GM18951 (cell line): Measurements from ENCODE around the gene SEMA5A.

Experiments used
- POLR2A ChIP-seq: IDR thresholded peaks from 4 replicates; pipeline ENCODE4 v1.6.1; 2011; ENCODE audit warnings: mild to moderate bottlenecking; ENCODE audit not compliant: insufficient read length, insufficient read depth; ENCODE audit errors: extremely low read depth
- in situ Hi-C: fragments of 300-500 bp; cut with MboI; formaldehyde crosslinking; loops from one replicate; pipeline ENCODE4 v1.12.0; 2022; ENCODE audit warnings: low sequenced_read_pairs, mixed read lengths, inconsistent platforms; ENCODE audit not compliant: unreplicated experiment

The SEMA5A gene

GRCh38 chr5:9284781-9285307 is 261.0 kb downstream of the SEMA5A start:
- TF ChIP-seq POLR2A: no peak
- in situ Hi-C loops: no loop called here

- no peak for TF ChIP-seq POLR2A
- in situ Hi-C loops: no loop called here
Observed at GRCh38 chr5:9284272-9284671, 261.6 kb downstream of the SEMA5A start.

GRCh38 chr5:9283473-9283872 is 262.4 kb downstream of the SEMA5A start:
- in situ Hi-C loops: no loop called here
- no peak for TF ChIP-seq POLR2A

GRCh38 chr5:9283021-9283420 is 262.9 kb downstream of the SEMA5A start:
- TF ChIP-seq POLR2A: no peak
- in situ Hi-C loops: no loop called here

DNA sequence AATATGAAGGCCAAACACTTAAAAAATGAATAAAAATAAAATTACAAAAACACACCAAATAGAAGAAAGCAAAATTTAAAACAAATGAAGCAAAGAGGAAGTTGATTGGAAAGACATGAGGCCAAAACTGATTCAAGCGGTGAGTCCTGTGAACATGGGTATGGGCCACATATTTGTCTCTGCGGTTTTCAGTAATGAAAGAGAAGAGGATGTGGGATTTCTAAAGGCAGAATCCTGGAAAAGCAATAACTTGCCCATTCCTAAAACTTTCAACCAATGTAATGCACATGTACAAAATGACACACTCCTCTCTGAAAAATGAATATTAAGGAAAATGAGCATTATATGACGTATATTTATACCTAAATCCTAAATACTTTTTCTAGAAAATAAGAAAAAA is 263.7 kb downstream of the SEMA5A start:
- in situ Hi-C loops: no loop called here
- no peak for TF ChIP-seq POLR2A

DNA sequence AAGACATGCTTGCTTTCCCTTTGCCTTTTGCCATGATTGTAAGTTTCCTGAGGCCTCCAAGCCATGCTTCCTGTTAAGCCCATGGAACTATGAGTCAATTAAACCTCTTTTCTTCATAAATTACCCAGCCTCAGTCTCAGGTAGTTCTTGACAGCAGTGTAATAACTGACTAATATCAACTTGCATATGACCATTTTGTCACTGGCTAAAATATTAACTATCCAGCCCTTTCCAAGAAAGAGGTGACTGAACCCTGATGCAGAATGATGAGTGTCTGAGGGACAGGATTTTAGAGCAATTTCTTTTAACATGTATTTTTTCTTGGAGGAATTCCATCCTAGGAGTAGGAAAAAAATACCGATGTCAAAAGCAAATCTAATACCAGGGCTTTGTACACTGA is 266.1 kb downstream of the SEMA5A start:
- no peak for TF ChIP-seq POLR2A
- in situ Hi-C loops: no loop called here

- TF ChIP-seq POLR2A: no peak
- in situ Hi-C loops: no loop called here
Observed at GRCh38 chr5:9278921-9279603, 266.8 kb downstream of the SEMA5A start.

DNA sequence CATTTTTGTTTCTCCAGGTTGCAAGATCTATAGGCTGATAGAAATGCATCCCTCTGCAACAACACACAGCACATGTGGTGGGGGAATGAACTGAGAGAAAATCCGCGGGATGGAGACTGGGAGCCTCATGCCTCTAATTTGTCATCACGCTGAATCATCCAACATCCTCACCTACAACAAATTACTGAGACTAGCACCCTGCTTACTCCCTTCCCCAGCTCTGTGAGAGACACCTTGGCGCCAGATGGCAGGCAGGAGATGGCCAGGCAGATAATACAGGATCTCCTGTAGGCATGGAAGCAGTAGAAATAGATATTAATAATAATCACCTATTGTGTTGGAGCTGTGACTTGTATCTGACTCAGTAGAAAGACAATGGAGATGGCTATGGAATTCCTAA is 276.9 kb downstream of the SEMA5A start:
- TF ChIP-seq POLR2A: no peak
- in situ Hi-C loops: no loop called here

DNA sequence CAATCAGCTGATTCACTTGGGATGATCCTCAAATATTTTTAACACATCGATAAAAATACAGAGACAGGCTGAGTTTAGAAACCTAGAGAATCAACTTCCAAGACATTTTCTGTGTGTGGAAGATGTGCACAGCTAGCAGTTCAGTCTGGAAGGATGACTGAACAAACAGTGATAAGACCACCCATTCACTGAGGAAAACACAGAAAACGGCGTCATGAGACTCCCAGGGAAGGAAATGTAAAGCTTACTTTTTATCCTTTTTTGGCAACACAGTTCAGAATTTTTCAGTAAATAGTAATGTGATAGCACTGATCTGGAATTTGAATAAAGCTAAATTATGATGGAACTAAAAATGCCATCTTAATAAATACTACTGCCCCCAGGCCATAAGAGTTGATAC is 277.6 kb downstream of the SEMA5A start:
- in situ Hi-C loops: no loop called here
- TF ChIP-seq POLR2A: no peak

DNA sequence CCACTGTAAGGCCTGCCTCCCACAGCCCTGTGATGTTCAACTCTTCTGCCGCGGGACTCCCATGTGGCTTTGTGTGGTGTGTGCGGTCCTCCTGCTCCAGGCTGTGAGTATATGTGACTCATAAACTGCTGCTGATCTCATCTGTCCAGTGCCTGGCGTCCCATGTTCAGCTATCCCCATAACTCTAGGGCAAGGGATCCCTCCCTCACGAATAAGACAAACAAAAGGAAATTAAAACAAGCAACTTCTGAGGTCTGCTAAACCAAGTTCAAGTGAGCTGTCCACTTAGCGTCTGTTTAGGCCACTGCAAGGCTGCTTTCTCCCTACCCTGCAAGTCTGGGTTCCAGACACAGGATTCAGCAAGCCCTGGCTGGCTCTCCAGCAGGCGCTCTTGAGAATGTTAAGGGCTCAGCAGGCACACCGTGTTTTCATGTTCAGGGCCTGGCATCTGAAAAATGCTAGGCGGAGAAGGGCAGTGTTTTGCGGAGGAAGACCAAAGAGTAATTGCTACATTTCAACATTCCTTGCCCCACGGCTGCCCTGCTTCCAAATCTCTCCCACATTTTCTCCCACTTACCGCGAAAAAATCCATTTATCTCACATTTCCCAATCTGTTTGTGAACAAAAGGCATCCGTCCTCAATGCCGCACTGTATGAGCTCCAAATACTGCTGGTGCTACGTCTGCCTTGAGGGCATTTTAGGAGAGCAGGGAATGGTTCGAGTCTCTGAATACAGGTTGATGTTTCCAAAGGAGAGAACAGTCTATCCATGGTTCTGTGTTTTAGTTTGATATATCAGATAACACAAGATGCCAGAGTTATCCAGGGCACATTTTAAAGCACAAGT is 280.2 kb downstream of the SEMA5A start:
- in situ Hi-C loops: no loop called here
- no peak for TF ChIP-seq POLR2A

DNA sequence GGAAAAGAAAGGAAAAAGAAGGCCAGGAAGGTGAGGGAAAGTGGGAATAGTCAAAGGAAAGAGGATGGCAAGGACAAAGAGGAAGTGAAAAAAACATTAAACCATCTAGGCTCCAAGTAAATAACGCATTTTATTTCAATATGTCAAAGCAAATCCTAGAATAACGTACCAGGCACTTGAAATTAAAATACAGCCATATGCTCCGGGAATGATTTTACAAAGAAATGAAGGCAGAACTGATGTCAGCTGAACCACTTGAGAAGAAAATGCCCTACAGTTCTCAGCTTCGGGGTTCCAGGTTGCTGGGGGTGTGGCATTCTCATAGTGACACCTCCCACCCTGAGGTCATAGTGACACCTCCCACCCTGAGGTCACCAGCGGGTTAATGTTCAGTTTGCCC is 281.6 kb downstream of the SEMA5A start:
- no peak for TF ChIP-seq POLR2A
- in situ Hi-C loops: no loop called here

- no peak for TF ChIP-seq POLR2A
- in situ Hi-C loops: no loop called here
Observed at GRCh38 chr5:9263656-9264055, 282.2 kb downstream of the SEMA5A start.

DNA sequence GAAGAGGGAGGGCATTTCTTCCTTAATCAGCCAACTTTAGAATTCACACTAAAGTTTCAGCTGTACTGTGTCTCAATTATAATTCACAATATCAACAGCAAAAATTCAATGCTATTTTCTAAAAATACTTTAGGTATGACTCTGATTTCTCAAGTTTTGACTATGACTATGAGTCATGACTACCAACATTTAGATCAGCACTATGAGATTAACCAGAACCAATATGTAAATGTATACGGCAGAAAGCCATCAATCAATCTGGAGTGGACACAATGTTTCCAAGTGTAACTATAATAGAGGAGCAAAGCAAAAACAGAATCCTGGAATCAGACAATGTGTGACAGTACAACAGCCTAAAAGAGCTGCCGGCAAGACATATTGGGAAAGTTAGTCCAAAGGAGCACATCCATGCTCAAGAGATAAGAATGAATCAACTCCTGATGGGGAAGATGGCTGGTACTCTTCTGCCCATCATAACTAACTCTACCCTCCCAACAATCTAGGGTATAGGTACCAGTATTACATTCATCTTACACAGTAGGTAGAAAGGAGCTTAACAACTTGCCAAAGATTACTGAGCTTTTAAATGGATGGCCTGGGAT is 294.4 kb downstream of the SEMA5A start:
- in situ Hi-C loops: no loop called here
- no peak for TF ChIP-seq POLR2A

DNA sequence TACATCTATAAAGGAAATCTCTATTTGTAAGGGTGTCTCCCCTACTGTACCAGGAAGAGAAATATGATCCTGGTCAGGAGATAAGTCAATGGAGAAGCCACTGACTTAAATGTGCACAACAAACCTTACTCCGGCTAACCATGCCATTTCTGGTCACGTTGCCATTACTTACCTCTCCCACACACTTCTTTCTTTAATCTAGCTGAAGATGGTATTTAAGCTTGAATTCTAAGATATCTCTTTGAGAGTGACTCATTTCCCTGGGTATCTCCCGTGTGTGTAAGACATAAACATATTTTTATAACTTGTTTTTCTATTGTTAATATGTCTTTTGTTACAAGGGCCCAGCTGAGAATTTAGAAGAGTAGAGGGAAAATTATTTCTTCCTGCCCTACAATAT is 296.6 kb downstream of the SEMA5A start:
- in situ Hi-C loops: no loop called here
- no peak for TF ChIP-seq POLR2A

- no peak for TF ChIP-seq POLR2A
- in situ Hi-C loops: no loop called here
Observed at GRCh38 chr5:9245071-9245470, 300.8 kb downstream of the SEMA5A start.
